Endothelial cell of hepatic sinusoid (primary cell): Measurements from ENCODE around the gene ELMO1.

ENCODE experiments used
- in situ Hi-C: cut with HindIII; loops from 2 replicates; pipeline ENCODE4 v1.10.0; 2017; ENCODE audit warnings: low sequenced_read_pairs

The ELMO1 gene

DNA sequence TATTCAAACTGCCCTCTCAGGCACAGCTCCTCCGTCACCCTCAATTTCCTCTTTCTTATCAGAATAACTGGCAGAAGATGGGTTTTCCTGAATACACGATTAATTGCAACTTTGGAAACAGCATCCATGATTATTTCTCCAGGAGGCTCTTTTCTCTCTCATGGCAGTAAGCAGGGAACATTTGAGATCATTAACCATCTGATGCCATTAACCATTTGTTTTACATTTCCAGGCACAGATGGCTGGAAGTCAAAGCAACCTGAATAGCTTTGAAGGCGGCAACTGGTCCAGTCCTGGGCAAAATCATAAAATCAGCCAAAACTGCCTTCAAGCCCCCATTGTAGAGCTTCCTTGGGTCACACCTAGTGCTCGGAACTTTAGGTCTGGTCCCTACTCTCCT is 434.9 kb downstream of the ELMO1 start:
- in situ Hi-C loops = no loop called here

DNA sequence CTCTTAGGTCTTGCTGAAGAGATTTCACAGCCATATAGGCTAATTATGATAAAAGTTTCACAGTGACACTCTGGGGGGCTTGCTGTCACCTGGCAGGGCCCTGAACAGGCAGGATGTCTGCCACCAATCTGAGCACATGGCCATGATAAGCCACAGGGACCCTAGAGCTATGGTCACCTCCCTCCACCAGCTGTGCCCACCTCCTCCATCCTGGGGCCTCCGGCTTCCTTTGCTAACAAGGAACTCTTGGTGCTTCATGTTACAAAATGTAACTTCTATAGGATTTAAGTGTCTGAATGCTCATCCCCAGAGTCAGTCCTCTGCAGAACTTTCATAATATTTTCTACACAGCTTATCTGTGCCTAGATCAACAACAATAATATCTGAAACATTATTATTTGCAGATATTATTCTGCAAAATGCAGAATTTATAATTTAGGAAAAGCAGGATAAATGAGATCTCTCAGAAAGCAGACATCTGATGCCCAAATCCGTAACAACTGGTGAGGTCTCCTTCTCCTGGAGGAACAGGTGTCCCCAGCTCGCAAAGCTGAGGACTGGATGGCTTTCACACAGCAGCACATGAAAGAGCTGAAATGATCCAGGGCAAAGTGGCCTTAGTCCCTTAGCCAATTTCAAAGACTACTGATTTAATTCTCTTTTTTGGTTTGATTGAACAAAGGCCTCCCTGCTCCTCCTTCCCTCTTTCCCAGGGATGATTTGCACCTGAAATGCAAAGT is 437.3 kb downstream of the ELMO1 start:
- in situ Hi-C loops = no loop called here

DNA sequence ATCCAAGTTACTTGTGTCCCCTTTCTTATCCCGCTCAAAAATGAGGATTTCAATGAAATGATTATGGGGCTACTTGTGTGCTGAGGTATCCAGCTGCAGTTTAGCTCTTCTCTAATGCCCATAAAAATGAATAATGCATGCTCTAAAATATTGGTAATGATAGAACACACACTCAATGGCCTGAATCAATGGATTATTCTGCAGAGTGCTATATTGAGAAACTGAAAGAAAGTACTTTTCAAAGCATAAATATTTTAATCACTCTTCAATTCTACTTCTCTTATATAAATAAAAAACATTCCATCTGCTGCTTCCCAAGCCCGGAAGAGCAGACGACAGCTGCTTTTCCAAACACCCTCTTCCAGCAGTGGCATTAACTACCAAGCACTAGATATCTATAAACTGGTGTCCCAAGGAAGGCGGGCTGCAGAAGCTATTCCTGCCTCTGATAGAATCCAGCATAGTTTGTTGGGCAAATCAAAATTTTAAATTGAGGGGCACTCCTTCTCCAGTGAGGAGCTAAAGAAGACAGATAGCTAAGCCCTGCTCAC is 439.5 kb downstream of the ELMO1 start:
- in situ Hi-C loops = no loop called here

DNA sequence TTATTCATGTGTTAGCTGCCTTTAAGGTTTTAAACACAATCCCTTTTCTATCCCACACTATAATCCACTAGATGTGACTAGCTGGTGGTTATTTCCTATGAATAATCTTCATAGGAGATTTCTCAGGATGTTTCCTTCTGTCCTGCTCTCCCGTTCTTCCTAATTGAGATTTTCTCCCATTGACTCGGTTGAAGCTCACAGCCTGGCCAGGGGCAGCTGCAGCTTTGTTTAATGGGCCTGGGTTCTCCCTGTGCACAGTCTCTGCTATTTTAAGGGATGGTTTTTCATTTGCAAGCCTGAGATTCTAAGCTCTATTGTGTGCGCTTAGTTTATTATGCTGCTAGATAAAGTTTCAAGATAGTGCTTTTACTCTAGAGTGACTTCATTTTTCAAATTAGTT is 441.0 kb downstream of the ELMO1 start:
- in situ Hi-C loops = no loop called here

DNA sequence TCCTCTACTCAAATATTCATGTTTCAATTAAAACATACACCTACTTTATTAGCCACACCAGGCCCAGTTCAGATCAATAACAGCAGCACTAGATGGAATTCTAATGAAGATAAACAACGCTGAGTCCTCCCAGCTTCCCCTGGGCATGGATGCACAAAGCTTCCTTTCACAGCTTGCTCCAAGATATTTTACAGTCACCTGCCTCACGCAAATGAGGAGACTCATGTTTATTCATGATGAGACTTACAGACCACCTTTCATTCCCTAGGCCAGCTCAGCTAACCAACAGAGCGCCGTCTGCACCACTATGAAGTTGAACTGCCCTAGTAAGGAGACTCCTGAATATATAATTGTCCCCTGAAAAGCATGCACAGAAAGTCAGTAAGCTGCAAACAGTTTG is 441.4 kb downstream of the ELMO1 start:
- in situ Hi-C loops = no loop called here

DNA sequence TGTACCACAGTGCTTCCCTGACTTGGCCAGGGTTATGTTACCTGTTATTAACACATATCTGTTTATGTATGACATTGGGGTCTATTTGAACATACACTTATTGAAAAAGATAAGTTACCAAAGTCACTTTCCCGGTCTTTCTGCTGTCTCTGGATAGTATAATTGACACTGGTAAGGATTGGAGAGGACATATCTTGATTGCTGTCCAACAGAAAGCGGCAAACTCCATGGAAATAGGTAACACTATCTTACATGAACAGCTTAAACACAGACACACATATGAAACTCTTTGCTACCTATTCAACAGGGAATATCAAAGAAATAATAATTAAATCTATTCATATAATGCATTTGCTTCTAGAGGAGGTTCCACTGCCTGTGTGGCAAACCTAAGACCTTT is 441.9 kb downstream of the ELMO1 start:
- in situ Hi-C loops = no loop called here

DNA sequence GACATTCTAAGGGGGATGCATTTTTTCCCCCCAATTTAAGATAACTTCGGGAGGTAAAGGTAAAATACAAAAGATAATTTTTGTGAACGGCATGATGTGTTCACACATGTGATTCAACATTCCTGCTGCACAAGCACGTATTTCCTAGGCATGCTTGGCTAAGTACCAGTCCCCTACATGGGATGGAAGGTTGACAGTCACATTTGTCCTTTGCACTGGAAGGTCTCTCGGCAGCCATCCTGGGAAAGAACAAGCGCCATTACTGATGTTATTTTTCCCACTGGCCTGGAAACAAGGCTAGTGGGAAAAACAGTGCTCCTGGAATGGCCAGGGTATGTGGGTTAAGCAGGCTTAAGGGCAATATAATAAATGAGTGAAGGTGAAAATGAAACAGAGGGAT is 448.2 kb downstream of the ELMO1 start:
- in situ Hi-C loops = no loop called here

DNA sequence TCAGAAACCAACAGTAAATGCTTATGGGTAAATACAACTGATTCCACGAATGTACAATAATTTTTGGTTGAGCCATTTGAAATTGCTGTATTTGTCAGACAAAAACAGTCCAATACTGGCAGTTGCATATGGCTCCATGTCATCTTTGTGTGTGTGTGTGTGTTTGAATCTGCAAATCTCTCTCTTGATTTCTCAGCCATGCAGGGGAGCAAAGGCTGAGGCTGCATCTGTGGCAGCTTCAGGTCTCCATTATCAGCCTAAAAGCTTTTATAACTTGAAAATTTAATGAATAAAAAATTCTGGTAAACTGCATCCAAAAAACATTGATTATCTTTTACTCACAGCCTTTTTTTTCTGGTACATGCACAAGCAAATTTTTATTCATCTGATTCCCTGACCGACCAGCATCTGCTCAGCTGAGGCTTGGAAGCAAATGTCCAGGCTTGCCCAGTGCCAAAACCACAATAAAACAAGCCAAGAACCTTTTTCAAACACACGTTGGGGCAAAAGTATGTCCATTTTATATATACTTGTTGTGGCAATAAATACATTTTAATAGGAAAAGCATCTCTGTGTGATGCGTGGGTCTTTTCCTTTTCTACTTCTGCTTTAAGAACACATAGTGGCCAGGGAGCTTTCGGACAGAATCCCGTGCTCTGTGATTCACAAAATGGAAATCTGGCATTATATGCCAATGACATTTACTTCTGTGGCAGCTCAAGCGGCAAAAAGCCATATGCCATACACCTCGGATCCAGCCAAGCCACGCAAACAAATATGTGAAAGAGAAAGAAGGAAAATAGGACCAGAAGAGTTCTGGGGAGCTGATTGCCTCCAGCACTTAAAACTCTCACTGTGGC is 448.8 kb downstream of the ELMO1 start:
- in situ Hi-C loops = loop anchor here (25.0 kb wide), 1 partner anchor 187 kb away; no protein-coding TSS in a partner anchor

DNA sequence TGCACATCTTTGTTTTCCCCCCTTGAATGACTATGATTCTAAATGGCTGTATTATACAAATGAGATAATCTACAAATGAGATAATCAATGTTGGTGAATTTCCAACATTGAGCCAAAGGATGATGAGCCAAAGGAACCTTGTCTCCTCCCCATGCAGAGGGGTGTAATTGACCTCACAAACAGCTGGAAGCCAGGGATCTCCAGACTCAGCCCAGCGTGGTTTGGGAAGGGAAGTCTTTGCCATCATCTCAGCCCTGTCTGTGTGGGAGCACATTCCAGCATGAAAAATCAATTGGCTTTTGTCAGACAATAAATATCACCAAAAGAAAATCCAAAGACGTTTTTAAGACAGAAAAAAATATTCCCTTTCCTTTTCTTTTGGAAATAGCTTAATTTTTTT is 452.9 kb downstream of the ELMO1 start:
- in situ Hi-C loops = loop anchor here (25.0 kb wide), 1 partner anchor 192 kb away; no protein-coding TSS in a partner anchor

DNA sequence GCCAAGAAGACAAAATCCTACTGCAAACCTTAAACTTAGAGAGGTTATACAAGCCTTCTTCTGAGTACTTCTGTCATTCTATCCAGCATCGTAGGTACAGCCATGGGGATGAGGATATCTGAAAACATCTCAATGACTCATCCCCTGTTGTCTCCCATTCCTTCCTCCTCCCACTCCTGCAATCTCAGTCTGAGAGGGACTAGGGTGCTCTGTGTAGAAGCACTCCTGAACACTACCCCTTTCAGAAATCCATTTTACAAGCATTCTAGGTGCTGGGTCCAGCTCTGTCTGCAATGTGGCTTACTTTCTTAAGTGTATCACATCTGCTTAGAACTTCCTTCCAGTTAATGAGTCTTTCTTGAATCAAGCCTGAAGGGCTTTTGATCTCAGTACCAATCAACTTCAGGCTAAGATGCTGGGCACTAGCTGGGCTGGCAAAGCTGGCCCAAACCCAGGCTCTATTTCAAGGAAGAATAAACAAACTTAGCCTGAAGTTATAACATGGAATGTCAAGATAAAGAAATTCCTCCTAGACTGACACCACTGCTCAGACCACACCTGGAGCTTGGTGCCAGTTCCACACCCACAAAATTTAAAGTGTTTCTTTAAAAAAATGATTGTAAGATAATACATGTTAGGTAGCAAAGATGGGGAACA is 454.1 kb downstream of the ELMO1 start:
- in situ Hi-C loops = loop anchor here (25.0 kb wide), 1 partner anchor 193 kb away; no protein-coding TSS in a partner anchor

DNA sequence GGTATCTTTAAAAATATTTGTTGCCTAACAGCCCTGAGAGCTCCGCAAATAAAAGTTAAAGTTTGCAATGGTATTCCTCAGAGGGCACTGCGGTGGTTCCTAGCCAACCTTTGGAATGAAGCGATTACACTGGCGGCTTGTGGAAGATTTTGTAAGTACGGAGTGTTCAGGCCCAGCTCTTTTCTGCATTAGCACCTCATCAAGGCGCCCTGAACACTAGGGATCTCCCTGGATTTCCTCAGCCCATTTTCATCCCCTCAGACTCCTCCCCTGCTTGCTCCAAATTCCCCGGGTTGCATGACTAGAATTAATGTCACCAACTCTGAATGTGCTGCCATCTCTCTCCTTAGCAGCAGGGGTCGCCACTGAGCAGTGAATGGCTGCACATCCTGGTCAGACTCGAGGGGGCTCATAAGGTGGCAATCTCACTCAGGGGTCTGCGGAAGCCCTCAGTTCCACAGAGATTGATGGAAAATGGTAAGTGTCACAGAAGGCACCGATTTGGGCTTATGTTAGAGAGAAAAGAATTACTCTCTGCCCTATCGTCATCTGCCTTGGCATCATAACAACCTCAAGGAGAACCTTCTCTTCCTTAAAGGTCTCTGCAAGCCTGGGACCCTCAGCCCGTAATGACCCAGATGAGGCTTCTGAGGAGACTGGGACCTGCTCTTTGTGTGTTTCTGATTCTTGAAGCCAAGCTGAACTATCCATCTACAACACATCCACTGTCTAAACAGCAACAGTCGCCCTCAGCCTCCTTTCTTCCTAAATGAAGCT is 461.5 kb downstream of the ELMO1 start:
- in situ Hi-C loops = loop anchor here (25.0 kb wide), 1 partner anchor 200 kb away; no protein-coding TSS in a partner anchor

DNA sequence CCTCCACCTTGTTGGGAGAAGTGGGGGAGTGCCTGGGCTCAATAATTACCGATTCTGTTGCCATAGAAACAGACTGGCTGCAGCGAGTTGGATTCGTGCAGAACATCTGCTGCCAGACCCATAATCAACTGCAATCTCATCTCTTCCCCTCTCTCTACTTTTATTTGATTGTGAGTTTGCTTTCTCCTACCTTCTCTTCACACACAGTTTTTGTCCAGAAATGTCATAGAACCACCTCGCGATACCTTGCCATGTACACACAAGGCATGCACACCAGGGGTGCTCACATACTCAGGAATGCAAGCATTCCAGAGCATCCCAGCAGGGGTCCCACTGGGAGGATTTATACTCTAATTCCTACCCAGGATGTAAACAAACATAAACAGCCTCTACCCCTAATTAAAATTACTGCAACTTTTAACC is 462.1 kb downstream of the ELMO1 start:
- in situ Hi-C loops = loop anchor here (25.0 kb wide), 1 partner anchor 201 kb away; no protein-coding TSS in a partner anchor

DNA sequence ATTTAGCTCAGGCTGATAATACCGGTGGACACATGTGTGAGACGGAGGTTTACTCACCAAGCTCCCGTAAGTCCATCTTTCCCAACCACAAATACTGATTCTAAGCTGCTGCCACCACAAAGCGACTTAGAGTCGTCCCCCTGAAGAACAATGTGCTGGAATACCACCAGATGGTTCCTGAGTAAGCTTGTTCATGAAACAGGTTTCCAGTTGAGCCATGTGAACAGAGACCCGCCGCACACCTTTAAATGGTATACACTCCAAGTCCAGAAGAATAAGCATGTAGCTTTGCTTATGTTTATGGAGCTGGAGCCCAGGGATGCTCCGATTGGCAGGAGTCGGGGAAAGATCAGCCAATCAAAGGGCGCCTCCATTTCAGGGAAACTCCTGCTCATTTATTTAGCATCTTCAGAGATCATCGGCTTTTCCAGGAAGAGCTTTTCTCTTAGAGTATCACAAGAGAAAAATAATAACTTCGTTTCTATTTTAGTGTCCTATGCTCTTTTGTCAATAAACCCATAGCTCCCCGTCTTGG is 462.7 kb downstream of the ELMO1 start:
- in situ Hi-C loops = loop anchor here (25.0 kb wide), 1 partner anchor 201 kb away; no protein-coding TSS in a partner anchor

DNA sequence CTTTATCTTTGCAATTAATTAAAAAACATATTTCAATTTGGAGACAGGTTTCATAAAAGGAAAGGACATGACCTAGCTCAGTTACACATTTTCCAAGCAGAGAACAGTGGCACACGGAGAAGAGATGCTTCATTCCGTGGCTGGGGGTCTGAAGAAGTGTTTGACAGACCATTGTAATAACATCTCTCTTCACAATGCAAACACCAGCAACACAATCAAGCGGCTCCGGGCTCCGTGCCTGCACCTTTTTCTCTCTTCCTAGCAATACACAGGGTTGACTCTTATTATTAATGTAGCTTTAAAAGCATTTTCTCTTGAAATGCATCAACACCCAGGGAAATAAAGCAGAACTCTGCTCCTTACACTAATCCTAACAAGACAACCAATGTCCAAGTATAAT is 463.3 kb downstream of the ELMO1 start:
- in situ Hi-C loops = loop anchor here (25.0 kb wide), 1 partner anchor 202 kb away; no protein-coding TSS in a partner anchor

DNA sequence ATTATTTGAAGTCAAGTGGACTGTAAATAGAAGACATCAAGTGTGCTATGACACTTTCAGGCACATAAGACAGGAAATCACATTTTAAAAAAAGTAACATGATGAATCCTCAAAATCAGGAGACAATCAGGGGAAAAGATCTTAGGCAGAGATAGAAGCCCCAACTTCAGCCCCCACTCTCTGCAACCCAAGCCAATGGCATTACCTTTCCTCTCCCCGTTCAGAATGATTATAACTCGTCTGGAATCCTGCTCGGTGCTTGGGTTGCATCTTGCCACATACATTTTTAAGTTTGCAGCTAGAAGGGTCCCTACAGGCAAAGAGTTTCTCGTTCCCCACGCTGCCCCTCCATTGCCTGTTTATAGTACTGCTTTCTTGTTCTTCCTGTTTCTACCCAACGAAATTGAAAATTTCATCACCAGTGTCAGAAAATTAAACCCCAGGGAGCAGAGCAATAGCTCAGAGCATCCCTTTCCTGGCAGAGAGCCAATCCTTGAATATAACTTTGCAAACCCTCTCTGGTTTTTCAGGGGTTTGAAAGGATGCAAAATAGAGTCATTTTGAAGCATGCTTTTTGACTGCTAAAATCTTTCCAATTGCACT is 463.9 kb downstream of the ELMO1 start:
- in situ Hi-C loops = loop anchor here (25.0 kb wide), 1 partner anchor 202 kb away; no protein-coding TSS in a partner anchor

DNA sequence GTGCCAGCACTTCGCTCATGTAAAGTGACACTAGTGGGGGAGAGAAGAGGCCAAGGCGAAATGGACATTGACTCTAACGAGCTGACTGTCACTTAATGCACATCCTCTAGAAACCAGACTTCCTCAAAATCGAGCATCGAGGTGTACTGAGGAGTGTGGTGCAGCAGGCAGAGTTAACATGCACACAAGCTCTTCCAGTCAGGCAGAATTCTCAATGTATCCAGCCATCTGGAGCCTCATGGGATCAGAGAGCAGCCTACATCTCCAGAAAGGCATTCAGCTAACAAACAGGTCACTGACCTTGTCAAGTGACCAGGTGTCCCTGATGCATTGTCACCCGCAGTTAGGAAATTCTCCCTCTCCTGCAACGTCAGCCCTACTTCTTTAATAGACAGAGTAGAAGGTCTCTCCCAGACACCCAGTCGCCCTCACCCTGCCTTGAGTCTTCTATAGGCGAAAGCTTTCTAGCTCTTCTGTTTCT is 464.6 kb downstream of the ELMO1 start:
- in situ Hi-C loops = loop anchor here (25.0 kb wide), 1 partner anchor 203 kb away; no protein-coding TSS in a partner anchor

DNA sequence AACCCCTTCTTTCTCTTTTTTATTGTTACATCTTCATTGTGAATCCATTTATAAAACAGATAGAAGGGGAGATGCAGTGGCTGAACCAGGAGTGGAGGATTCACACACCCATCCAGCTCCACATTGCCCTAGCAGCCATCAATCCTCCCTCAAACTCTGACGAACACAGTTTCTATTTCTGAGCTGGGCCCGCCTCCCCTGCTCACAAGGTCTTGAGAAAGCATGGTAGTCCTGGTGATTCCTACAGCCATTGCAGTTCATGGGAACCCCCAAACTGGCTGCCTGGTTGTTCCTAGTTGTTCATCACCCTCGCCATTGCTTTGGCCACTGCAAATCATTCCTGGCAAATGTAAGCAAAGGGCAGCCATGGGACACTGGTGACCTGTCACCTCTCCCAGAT is 465.9 kb downstream of the ELMO1 start:
- in situ Hi-C loops = loop anchor here (25.0 kb wide), 1 partner anchor 205 kb away; no protein-coding TSS in a partner anchor

DNA sequence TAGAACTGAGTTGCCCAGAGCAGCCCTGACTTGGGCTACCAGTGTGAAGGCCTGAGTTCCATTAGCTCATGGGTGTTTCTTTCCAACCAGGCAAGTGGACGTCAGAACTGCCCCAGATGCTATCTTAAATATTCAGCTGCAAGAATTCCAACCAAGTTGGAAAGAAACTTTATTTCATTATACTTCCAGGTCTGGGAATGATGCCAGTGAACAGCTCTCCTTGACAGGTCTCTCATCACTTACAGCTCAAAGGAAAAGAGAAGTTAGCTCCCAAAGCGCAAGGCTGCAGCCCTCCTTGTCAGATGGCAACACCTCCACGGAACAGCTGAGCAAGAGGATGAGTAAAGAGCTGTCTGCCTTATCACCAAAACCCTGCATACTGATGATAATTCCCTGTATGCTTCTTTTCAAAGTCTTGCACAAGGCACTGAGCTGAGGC is 468.8 kb downstream of the ELMO1 start:
- in situ Hi-C loops = loop anchor here (25.0 kb wide), 1 partner anchor 207 kb away; no protein-coding TSS in a partner anchor

DNA sequence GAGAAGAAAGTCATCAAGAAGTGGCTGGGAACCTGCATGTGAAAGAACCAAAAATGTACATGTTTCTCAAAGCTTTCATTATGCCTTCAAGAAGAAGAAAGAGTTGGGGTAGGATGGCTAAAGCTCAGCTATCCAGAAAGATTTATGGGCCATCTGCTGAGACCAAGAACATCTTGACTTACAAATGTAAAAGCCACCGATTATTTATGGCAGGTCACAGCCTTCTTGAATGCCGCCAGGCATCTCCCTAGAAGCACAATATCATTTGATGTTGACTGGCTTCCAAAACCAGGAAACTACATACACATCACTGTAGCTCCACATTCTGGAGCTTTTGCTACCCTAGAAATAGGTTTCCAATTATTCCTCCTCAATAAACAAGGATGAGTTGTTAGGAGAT is 470.2 kb downstream of the ELMO1 start:
- in situ Hi-C loops = loop anchor here (25.0 kb wide), 1 partner anchor 209 kb away; no protein-coding TSS in a partner anchor
